Measurements from ENCODE around the gene DSN1. TPM values are rescaled to one million over a fixed set of nuclear protein-coding genes. Genes with fewer than 3 reads are reported as not detected.

DSN1 gene
- total and polyA plus RNA-seq, 2 of the 8 experiments (the other 6 are each of a cell fraction or from before 2014, with no cell fraction given): 12.0 to 26.2 TPM

DNA sequence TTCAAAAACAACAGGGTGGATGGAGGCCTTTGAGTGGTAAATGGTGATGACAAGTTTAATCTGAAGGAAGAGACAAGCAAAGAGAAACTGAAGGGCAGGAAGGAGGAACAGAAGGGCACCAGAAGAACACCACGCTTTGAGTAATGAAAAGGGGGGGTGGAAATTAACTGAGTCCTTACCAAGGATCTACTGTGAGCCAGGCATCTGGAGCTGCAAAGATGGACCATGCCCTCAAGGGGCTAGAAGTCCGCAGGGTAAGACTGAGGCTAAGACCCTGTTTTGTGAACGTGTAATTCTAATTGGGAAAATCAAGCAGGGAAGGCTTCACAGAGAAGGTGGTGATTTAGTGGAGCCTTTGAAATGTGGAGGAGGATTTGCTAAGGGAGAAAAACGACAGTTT lies 29.3 kb downstream of the DSN1 start:
- Histone ChIP-seq H3K4me2 (ENCODE audit: insufficient read depth in 1 of 2, low read depth in 2 of 2, low read length in 2 of 2) (peak overlapping the region; percentile 94 to 98; a peak in 2 of 4 replicates), H3K79me2 (ENCODE audit: control insufficient read depth in 1 of 2, insufficient read depth in 2 of 2, low read length in 2 of 2) (peaks cover 0 to 3% of the 10 kb centered on the region in 2 experiments; a peak in 2 of 4 replicates), H3K27ac (ENCODE audit: low read depth, low read length) (no peak overlapping the region), H3K4me3 (ENCODE audit: extremely low read depth in 1 of 4, insufficient read depth in 2 of 4, low read depth in 3 of 4, low read length in 4 of 4) (peak overlapping the region in 1 of 4 experiments; percentile 90; a peak in 1 of 8 replicates), H2AFZ (ENCODE audit: low read length) (no peak overlapping the region), H4K20me1 (replicated peaks in 1 of 2; ENCODE audit: control insufficient read depth in 1 of 2, insufficient read depth in 2 of 2, low read length in 2 of 2) (no peaks in the 10 kb centered on the region), H4K5ac (ENCODE audit: insufficient read length, low read depth, low read length) (no peak overlapping the region), H3K79me1 (ENCODE audit: low read depth, low read length) (no peaks in the 10 kb centered on the region), H2BK20ac (ENCODE audit: low read length) (no peak overlapping the region), H4K8ac (ENCODE audit: extremely low read depth, insufficient read depth, low read length) (no peak overlapping the region), H3K4me1 (replicated peaks in 1 of 4; ENCODE audit: control insufficient read depth in 3 of 4, insufficient read depth in 4 of 4, low read length in 3 of 4) (peaks cover 0 to 7% (median 4%) of the 10 kb centered on the region in 4 experiments; a peak in 4 of 7 replicates), H3K23ac (ENCODE audit: insufficient read length) (no peak overlapping the region), H3K4ac (replicated peaks; ENCODE audit: insufficient read length, low read depth, low read length) (no peak overlapping the region), H2BK120ac (replicated peaks; ENCODE audit: low read depth, low read length) (no peak overlapping the region), H3K23me2 (ENCODE audit: low read depth, low read length) (peaks cover 4% of the 10 kb centered on the region), H3K36me3 (ENCODE audit: control insufficient read depth in 2 of 4, insufficient read depth in 4 of 4, low read length in 3 of 4) (no peaks in the 10 kb centered on the region), H2BK15ac (ENCODE audit: low read length) (no peak overlapping the region), H3K18ac (ENCODE audit: extremely low read depth, low read length) (no peak overlapping the region), H4K91ac (replicated peaks; ENCODE audit: insufficient read length, low read length) (no peak overlapping the region), H3K9me3 (ENCODE audit: insufficient read depth in 2 of 2, low read depth in 1 of 2, low read length in 1 of 2) (no peaks in the 10 kb centered on the region), H2BK5ac (ENCODE audit: low read depth, low read length) (no peak overlapping the region), H3K56ac (replicated peaks; ENCODE audit: insufficient read length, low read depth, low read length) (no peak overlapping the region), H3K9ac (replicated peaks in 1 of 4; ENCODE audit: extremely low read depth in 1 of 4, low read depth in 3 of 4, low read length in 3 of 4) (peak overlapping the region in 1 of 4 experiments; percentile 10; a peak in 1 of 7 replicates), H2BK12ac (ENCODE audit: low read depth, low read length) (no peak overlapping the region), H3K27me3 (replicated peaks in 1 of 4; ENCODE audit: control insufficient read depth in 3 of 4, extremely low read depth in 1 of 4, insufficient read depth in 3 of 4, low read length in 3 of 4) (no peaks in the 10 kb centered on the region), H2AK5ac (ENCODE audit: low read depth, low read length) (no peak overlapping the region), H3K14ac (ENCODE audit: insufficient read length) (no peak overlapping the region)
- no peak for TF ChIP-seq SIRT6 (IDR thresholded peaks at IDR 0.05; ENCODE audit: low read length)
- DNase-seq (ENCODE audit: low read depth in 1 of 2, low spot score in 2 of 2) (no peak), FAIRE-seq (no peak)
- WGBS, 2 experiments (ENCODE audit: extremely low coverage in 1 of 2, insufficient coverage in 1 of 2, insufficient read length in 1 of 2, insufficient replicate concordance in 2 of 2, low coverage in 1 of 2, low lambda C conversion rate in 2 of 2, missing lambda C conversion rate in 1 of 2): 79% methylated on average over 4 of the region's 4 CpGs; no CpG with 5 or more reads in 1 of the 2 experiments
- ChIA-PET POLR2A (ENCODE audit: partially characterized antibody) (interaction anchor here (0.8 to 1.2 kb wide), 3 partner anchors 8 to 67 kb away, joined by 3 to 4 read pairs (median 3); no protein-coding TSS in a partner anchor), CTCF (ENCODE audit: partially characterized antibody) (interaction anchor here (0.7 to 4.0 kb wide), 13 partner anchors 10 to 207 kb away, joined by 3 to 31 read pairs (median 3); no protein-coding TSS in a partner anchor)

All from H1 (cell line).